Endometrial microvascular endothelial cells (primary cell): Measurements from ENCODE around the gene BRD3OS. TPM values are rescaled to one million over a fixed set of nuclear protein-coding genes. Genes with fewer than 3 reads are reported as not detected.

Source experiments
- in situ Hi-C: cut with HindIII; loops from 2 replicates; pipeline ENCODE4 v1.10.0; 2017; ENCODE audit warnings: low sequenced_read_pairs, low pct_unique_long_range_greater_than_20kb; ENCODE audit errors: inconsistent ontology term
- total RNA-seq: library from RNA; depleted of rRNA; stranded (reverse); fragments of >200 nt; gene quantifications from one replicate; pipeline ENCODE4 v1.2.3, GENCODE V29; 2015; ENCODE audit errors: inconsistent ontology term

BRD3OS gene
- total RNA-seq, 1 donor from 2014 or later, result 18.4 TPM

DNA sequence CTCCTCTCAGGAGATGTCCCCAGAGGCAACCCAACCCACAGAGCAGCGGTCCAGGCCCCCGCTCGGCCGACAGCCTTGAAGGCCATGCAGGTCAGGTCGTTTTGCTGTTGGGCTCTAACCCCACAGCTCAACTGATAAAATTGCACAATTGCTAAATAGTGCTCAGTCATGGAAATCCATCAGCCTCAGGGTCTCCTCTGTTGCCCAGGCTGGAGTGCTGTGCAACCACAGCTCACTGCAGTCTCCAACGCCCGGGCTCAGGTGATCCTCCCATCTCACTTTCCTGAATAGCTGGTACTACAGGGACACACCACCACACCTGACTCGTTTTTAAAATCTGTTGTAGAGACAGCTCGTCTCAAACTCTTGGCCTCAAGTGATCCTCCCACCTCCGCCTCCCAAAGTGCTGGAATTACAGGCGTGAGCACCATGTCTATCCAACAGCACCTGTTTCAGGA, 18.3 kb downstream of the BRD3OS start:
- in situ Hi-C loops, result no loop called here

DNA sequence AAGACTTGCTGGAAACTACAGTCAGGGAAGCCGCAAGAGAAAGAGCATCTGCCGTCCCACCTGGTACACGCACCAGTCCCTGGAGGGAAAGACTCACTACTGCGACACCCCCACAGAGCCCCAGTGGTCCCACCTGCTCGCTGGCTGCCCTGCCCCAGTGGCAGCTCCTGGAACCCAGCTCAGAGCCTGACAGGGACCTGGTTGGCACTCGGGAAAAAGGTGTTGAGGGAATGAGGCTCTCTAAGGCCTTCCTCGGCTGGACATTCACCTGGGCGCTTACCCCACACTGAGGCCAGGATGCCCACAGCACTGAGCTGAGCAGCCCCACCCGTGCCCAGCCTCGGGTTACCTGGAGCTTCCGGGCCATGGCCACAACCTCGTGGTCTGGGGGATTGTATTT, 19.7 kb downstream of the BRD3OS start:
- in situ Hi-C loops, result no loop called here

GRCh38 chr9:134045841-134046544, 20.7 kb downstream of the BRD3OS start:
- in situ Hi-C loops, result no loop called here

GRCh38 chr9:134046894-134047681, 21.8 kb downstream of the BRD3OS start:
- in situ Hi-C loops, result no loop called here

- in situ Hi-C loops, result no loop called here
Observed at GRCh38 chr9:134047868-134048581, 22.7 kb downstream of the BRD3OS start.

- in situ Hi-C loops, result no loop called here
Observed at GRCh38 chr9:134048582-134048968, 23.3 kb downstream of the BRD3OS start.

DNA sequence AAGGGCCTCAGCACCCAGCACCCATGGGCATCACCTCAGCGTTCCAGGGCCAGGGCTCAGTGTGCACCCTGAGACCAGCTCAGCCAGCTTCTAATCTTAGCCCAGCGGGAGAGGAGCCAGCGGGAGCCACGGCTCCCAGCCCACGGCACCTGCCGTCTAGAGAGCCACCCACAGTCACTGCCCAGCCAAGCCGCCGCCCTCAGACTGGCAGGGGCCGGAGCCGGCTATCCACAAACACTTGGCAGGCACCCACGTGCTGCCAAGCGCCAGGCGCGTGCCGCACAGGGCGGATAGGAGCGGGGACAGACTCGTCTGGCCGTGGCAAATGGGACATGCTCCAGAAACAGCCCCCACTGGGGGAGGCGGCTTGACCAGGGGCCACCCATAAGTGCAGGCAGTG, 24.0 kb downstream of the BRD3OS start:
- in situ Hi-C loops, result no loop called here

GRCh38 chr9:134049772-134050588, 24.7 kb downstream of the BRD3OS start:
- in situ Hi-C loops, result no loop called here

GRCh38 chr9:134050726-134051125, 25.4 kb downstream of the BRD3OS start:
- in situ Hi-C loops, result no loop called here

GRCh38 chr9:134051319-134051718, 26.0 kb downstream of the BRD3OS start:
- in situ Hi-C loops, result no loop called here

GRCh38 chr9:134052491-134052890, 27.2 kb downstream of the BRD3OS start:
- in situ Hi-C loops, result no loop called here

- in situ Hi-C loops, result no loop called here
Observed at GRCh38 chr9:134052941-134053340, 27.7 kb downstream of the BRD3OS start.

- in situ Hi-C loops, result no loop called here
Observed at GRCh38 chr9:134053401-134053871, 28.2 kb downstream of the BRD3OS start.

GRCh38 chr9:134053941-134054761, 28.9 kb downstream of the BRD3OS start:
- in situ Hi-C loops, result no loop called here

DNA sequence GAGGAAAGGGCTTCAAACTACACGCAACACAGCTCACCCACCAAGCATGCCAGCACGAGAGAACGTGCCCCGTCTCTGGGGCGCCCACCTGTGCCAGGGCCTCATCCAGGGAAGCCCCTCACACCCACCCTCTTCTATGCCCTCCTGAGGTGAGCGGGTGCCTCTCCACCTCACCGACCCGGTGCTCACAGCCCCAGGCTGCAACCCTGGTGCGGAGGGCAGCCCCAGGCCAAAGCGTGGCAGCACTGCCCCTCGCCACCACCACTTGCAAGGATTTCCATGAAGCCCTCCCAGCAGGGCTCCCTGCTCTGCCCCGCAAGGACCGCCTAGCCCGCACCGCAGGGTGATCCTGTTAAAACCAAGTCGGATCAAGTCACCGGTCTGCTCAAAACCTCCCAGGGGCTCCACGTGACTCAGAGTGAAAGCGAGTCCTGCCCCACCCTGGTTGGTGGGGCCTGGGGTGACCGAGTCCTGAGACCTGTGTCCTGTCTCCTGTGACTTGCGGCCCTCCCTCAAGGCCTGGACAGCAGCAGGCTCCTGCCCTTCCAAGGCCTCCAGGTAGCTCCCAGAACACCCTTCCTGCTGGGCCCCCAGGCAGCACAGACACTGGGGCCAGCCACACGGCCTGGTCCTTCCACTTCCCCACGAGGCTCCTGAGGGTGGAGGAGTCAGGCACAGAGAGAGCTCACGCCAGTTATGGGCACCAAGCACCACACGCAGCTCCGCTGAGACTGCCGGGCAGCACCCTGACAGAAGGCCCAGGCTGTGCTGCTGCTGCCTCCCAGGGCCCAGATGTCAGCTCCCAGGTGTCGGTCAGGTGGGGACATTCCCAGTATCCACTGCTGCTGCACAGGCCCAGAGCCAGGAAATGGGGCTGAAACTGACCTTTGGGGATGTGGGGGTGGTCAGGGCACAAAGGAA, 29.9 kb downstream of the BRD3OS start:
- in situ Hi-C loops, result no loop called here

DNA sequence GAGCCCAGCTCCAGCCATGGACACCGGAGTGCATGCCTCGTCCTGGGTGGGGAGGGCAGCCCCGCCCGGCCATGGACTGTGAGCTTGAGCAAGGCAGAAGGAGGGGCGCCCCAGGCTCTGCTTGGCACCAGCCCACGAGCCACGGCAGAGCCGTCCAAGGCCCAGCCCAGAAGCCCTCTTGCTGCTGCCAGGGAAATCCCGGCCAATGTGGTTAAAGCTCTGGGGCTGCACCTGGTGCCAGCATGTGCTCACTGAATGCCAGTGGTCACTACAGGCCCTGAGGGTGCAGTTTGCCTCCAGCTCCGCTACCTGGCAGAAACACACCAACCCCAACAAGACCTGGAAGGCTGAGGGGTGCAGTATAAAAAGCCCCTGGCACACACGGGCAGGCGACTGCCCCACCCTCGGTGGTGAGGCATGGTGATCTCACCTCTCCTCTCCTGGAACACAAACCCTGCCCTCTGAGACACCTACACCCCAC, 30.7 kb downstream of the BRD3OS start:
- in situ Hi-C loops, result no loop called here
